Umbilical cord (tissue), 2 donors: ENCODE results near the gene AGRP. TPM values are rescaled to one million over a fixed set of nuclear protein-coding genes. Genes with fewer than 3 reads are reported as not detected.
"Not testable (repeated sequence)": the region's sequence is repeated elsewhere in the genome, so short reads cannot be mapped to it uniquely, and the experiment has no call there.

ENCODE experiments used
- DNase-seq: peaks from one replicate; pipeline ENCODE4 v3.0.0-alpha.2; 2015; ENCODE audit warnings: low spot score
- total RNA-seq: library from RNA; depleted of rRNA; stranded (reverse); fragments of >200 nt; gene quantifications from one replicate; pipeline ENCODE4 v1.2.3, GENCODE V29; 2014; ENCODE audit warnings: low replicate concordance; ENCODE audit not compliant: insufficient read depth

The AGRP gene
- not detected for total RNA-seq

- DNase-seq, result no peak
Observed at GRCh38 chr16:67483150-67483549, at the start of gene AGRP. Gene AGRP (minus strand): TSS chr16:67483547. CDS start chr16:67483398, 149 bp downstream.

- no peak for DNase-seq
Observed at GRCh38 chr16:67531247-67531646, 47.9 kb upstream of the AGRP start.

GRCh38 chr16:67530013-67530939 is 46.9 kb upstream of the AGRP start:
- peak; percentile 77 for DNase-seq

- DNase-seq, result no peak
Observed at GRCh38 chr16:67529582-67530012, 46.2 kb upstream of the AGRP start.

- peak; percentile 52 for DNase-seq
Observed at GRCh38 chr16:67528870-67529581, 45.7 kb upstream of the AGRP start.

GRCh38 chr16:67528222-67528869 is 45.0 kb upstream of the AGRP start, which contains the start of gene RIPOR1:
Gene RIPOR1 (plus strand): TSS chr16:67528829. CDS start chr16:67538447, 9,618 bp downstream.
- peak; percentile 53 for DNase-seq

GRCh38 chr16:67526149-67526791 is 42.9 kb upstream of the AGRP start:
- no peak for DNase-seq

GRCh38 chr16:67525176-67525860 is 42.0 kb upstream of the AGRP start:
- no peak for DNase-seq

GRCh38 chr16:67521095-67521804 is 37.9 kb upstream of the AGRP start:
- peak; percentile 98 for DNase-seq

- DNase-seq, result no peak
Observed at GRCh38 chr16:67519242-67519641, 35.9 kb upstream of the AGRP start.

- DNase-seq, result no peak
Observed at GRCh38 chr16:67518676-67519075, 35.3 kb upstream of the AGRP start.

- no peak for DNase-seq
Observed at GRCh38 chr16:67517661-67518423, 34.5 kb upstream of the AGRP start.

GRCh38 chr16:67517155-67517445 is 33.8 kb upstream of the AGRP start:
- no peak for DNase-seq

- peak; percentile 92 for DNase-seq
Observed at GRCh38 chr16:67516296-67517154, 33.2 kb upstream of the AGRP start.

- DNase-seq, result peak; percentile 85
Observed at GRCh38 chr16:67514382-67514828, 31.1 kb upstream of the AGRP start.

- not testable (repeated sequence) for DNase-seq
Observed at GRCh38 chr16:67513892-67514291, 30.5 kb upstream of the AGRP start.

- no peak for DNase-seq
Observed at GRCh38 chr16:67509016-67509415, 25.7 kb upstream of the AGRP start.

- no peak for DNase-seq
Observed at GRCh38 chr16:67506468-67506867, 23.1 kb upstream of the AGRP start.
